Immature natural killer cell (primary cell): Measurements from ENCODE around the gene SLC16A7. TPM values are rescaled to one million over a fixed set of nuclear protein-coding genes. Genes with fewer than 3 reads are reported as not detected.
"Not testable (repeated sequence)": the region's sequence is repeated elsewhere in the genome, so short reads cannot be mapped to it uniquely, and the experiment has no call there.

Source experiments
- DNase-seq, 3 donors: peaks; one replicate each; pipeline ENCODE4 v3.0.0; 2022; ENCODE audit warnings: mixed read lengths in 1 of 3
- H3K27ac Mint-ChIP-seq, 6 donors: one replicate each; pipeline ENCODE4 v1.8.0; 2020; ENCODE audit warnings: mixed read lengths in 6 of 6, mild to moderate bottlenecking in 5 of 6, inconsistent platforms in 4 of 6, moderate library complexity in 3 of 6
- H3K27me3 Mint-ChIP-seq, 3 donors: one replicate each; pipeline ENCODE4 v1.8.0; 2020 to 2021; ENCODE audit warnings: low read depth in 3 of 3, mild to moderate bottlenecking in 3 of 3, mixed read lengths in 3 of 3, moderate library complexity in 3 of 3, inconsistent platforms in 1 of 3
- H3K36me3 Mint-ChIP-seq, 3 donors: one replicate each; pipeline ENCODE4 v1.8.0; 2020; ENCODE audit warnings: mixed read lengths in 3 of 3, inconsistent platforms in 2 of 3, mild to moderate bottlenecking in 2 of 3
- H3K4me1 Mint-ChIP-seq, 2 donors: one replicate each; pipeline ENCODE4 v1.8.0; 2020; ENCODE audit warnings: inconsistent platforms in 2 of 2, mild to moderate bottlenecking in 2 of 2, mixed read lengths in 2 of 2, moderate library complexity in 1 of 2
- H3K4me3 Mint-ChIP-seq, 5 donors: one replicate each; pipeline ENCODE4 v1.8.0; 2020; ENCODE audit warnings: mild to moderate bottlenecking in 5 of 5, mixed read lengths in 5 of 5, inconsistent platforms in 3 of 5, moderate library complexity in 3 of 5
- H3K9me3 Mint-ChIP-seq, 6 donors: one replicate each; pipeline ENCODE4 v1.8.0; 2020; ENCODE audit warnings: mild to moderate bottlenecking in 6 of 6, mixed read lengths in 6 of 6, inconsistent platforms in 4 of 6, moderate library complexity in 3 of 6
- polyA plus RNA-seq, 3 donors: library from polyadenylated mRNA; unstranded; fragments of 300-500 nt; fragmentation: Illumina TruSeq; gene quantifications; one replicate each; pipeline ENCODE4 v1.2.3, GENCODE V29; 2021

SLC16A7 gene
- polyA plus RNA-seq, 3 donors from 2014 or later = 16.1 to 24.3 (median 18.3) TPM

DNA sequence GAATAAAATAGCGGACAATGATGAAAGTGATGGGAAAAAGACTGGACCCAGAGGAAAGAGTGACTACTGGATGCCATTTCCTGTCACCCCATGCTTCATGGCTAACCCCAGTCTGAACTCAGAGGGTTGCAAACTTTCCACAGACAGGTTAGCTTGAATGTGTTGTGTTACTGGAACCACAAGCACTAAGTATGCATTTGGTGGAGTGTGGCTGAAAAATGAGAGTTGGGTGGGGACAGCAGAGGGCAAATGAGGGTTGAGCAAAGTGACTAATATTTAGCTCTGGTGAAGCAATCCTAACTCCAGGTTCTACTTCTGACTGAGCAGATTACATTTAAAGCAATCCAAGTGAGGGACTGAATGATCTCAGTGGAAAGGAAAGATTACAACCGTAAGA is 1.6 kb downstream of the SLC16A7 start:
- H3K27ac Mint-ChIP-seq = peak overlapping the region; percentile 98 to 100 (median 99)
- H3K4me1 Mint-ChIP-seq = peaks cover 39 to 68% of the 10 kb centered on the region in 2 donors
- peak; percentile 77 to 83 (median 81) for DNase-seq
- peaks cover 0 to 4% (median 0%) of the 10 kb centered on the region in 3 donors for H3K36me3 Mint-ChIP-seq
- no peaks in the 10 kb centered on the region for H3K9me3 Mint-ChIP-seq
- peak overlapping the region; percentile 90 to 96 (median 92) for H3K4me3 Mint-ChIP-seq
- peaks cover 15 to 25% (median 21%) of the 10 kb centered on the region in 3 donors for H3K27me3 Mint-ChIP-seq

- no peak for DNase-seq
- no peak overlapping the region for H3K4me3 Mint-ChIP-seq
- H3K9me3 Mint-ChIP-seq = no peaks in the 10 kb centered on the region
- H3K4me1 Mint-ChIP-seq = peaks cover 47 to 84% of the 10 kb centered on the region in 2 donors
- H3K36me3 Mint-ChIP-seq = peaks cover 0 to 12% (median 3%) of the 10 kb centered on the region in 3 donors
- peaks cover 15 to 22% (median 21%) of the 10 kb centered on the region in 3 donors for H3K27me3 Mint-ChIP-seq
- peak overlapping the region in 1 of 6 donors; percentile 99 for H3K27ac Mint-ChIP-seq
These were observed 4.3 kb downstream of the SLC16A7 start for GRCh38 chr12:59600171-59600570.

DNA sequence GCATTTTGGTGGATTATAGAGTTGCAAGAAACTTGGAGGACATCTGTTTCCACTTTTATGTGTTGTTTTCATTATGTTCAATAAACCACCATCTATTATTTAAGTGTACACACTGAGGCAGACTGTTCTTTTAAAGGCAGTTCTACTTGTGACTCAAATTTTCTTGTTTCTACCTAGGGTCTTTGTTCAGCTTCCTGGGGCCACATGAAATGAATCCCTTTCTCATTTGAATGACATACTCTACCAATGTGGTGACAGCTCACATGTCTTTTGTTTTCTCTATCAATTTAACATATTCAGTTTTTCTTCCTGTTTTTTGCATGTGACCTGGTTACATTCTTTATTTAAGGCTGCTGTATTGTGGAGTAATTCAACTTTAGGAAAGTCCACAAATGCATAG is 7.9 kb downstream of the SLC16A7 start:
- Mint-ChIP-seq H3K9me3 (no peaks in the 10 kb centered on the region), H3K36me3 (peaks cover 0 to 12% (median 3%) of the 10 kb centered on the region in 3 donors), H3K4me3 (no peak overlapping the region), H3K27ac (no peak overlapping the region), H3K4me1 (peaks cover 24 to 76% of the 10 kb centered on the region in 2 donors), H3K27me3 (no peaks in the 10 kb centered on the region)
- DNase-seq = no peak

DNA sequence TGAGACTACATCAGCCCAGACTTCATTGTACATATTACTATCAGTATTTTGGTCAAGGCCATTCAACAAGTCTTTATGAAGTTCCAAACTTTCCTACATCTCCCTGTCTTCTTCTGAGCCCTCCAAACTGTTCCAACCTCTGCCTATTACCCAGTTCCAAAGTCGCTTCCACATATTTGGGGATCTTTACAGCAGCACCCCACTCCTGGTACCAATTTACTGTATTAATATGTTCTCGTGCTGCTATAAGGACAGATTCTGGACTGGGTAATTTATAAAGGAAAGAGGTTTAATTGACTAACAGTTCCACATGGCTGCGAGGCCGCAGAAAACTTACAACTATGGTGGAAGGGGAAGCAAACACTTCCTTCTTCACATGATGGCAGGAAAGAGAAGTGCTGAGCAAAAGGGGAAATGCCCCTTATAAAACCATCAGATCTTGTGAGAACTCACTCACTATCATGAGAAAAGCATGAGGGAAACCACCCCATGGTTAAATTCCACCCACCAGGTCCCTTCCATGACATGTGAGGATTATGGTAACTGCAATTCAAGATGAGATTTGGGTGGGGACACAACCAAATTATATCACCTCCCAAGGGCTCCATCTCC is 17.1 kb downstream of the SLC16A7 start:
- not testable (repeated sequence) for H3K27ac Mint-ChIP-seq, H3K27me3 Mint-ChIP-seq, DNase-seq, H3K4me3 Mint-ChIP-seq
- peaks cover 6 to 22% of the 10 kb centered on the region in 2 donors for H3K4me1 Mint-ChIP-seq
- H3K9me3 Mint-ChIP-seq = peaks cover 4 to 16% (median 9%) of the 10 kb centered on the region in 6 donors
- peaks cover 20 to 48% (median 36%) of the 10 kb centered on the region in 3 donors for H3K36me3 Mint-ChIP-seq

DNA sequence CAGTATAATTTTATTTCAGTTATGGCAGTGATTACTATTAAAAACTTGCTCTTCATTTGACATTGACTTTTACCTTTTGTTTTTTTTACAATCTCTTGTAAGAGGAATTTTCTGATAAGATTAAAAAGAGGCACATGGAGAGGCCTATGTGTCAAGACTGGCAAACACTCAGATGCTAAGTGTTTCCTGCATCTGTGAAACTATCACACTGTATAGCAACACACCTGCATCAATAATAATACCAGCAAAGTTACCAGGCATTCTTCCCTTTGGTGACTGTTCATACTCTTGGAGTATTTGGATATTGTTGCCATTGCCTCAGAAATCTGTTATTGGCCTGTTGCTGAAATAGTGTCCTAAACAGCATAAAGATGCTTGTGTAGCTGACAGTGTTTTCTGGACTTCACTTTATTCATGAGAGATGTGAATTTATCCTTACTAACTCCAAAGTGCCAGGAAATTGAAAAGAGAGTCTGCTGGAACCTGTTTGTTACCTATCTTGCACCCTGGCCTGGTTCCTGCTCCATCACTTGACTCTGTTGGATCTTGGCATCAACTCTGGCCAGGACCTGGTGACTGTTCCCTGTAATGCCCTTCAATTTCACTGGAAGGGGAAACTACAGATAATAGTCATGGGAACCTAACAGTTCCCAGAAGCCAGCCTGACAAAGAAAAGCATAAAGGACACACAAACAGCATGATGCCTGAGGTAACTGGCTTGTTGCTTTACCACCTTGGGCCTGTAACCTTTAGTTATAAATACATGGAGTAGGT is 19.8 kb downstream of the SLC16A7 start:
- Mint-ChIP-seq H3K36me3 (peaks cover 18 to 33% (median 25%) of the 10 kb centered on the region in 3 donors), H3K9me3 (peaks cover 4 to 15% (median 9%) of the 10 kb centered on the region in 6 donors), H3K27me3 (no peaks in the 10 kb centered on the region), H3K27ac (peak overlapping the region in 5 of 6 donors; percentile 2 to 64 (median 52)), H3K4me3 (no peak overlapping the region), H3K4me1 (peaks cover 21 to 41% of the 10 kb centered on the region in 2 donors)
- DNase-seq = no peak

- no peak for DNase-seq
- no peaks in the 10 kb centered on the region for H3K9me3 Mint-ChIP-seq
- H3K4me3 Mint-ChIP-seq = no peak overlapping the region
- no peaks in the 10 kb centered on the region for H3K27me3 Mint-ChIP-seq
- H3K4me1 Mint-ChIP-seq = peaks cover 33 to 73% of the 10 kb centered on the region in 2 donors
- H3K36me3 Mint-ChIP-seq = peaks cover 0 to 3% (median 0%) of the 10 kb centered on the region in 3 donors
- H3K27ac Mint-ChIP-seq = peak overlapping the region in 2 of 6 donors; percentile 27 to 43
These were observed 23.8 kb downstream of the SLC16A7 start for GRCh38 chr12:59619461-59620240.

DNA sequence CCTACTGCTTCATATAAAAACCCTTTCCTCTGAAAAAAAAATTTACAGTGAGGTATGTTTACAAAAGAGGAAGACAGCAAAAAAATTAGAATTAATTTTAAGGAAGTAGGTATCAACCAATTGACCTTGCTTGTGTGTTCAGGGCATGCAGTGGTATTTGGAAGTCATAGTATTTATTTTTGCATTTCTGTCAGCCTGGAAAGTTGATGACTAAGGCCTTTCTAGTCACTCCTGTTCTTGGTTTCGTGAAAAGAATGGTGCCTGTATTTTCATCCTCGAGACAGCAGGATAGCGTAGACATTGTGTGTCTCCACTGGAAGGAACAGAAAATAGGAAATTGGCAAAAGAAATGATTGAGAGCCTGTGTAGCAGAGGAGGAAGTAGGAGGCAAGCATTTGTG is 24.5 kb downstream of the SLC16A7 start:
- H3K27ac Mint-ChIP-seq = peak overlapping the region in 3 of 6 donors; percentile 0 to 43 (median 7)
- H3K4me3 Mint-ChIP-seq = no peak overlapping the region
- H3K9me3 Mint-ChIP-seq = no peaks in the 10 kb centered on the region
- no peaks in the 10 kb centered on the region for H3K27me3 Mint-ChIP-seq
- no peak for DNase-seq
- no peaks in the 10 kb centered on the region for H3K36me3 Mint-ChIP-seq
- H3K4me1 Mint-ChIP-seq = peaks cover 38 to 76% of the 10 kb centered on the region in 2 donors

GRCh38 chr12:59624732-59625460 is 29.1 kb downstream of the SLC16A7 start:
- Mint-ChIP-seq H3K27ac (peak overlapping the region in 2 of 6 donors; percentile 4 to 8), H3K36me3 (peaks cover 0 to 6% (median 3%) of the 10 kb centered on the region in 3 donors), H3K9me3 (no peaks in the 10 kb centered on the region), H3K4me1 (peaks cover 42 to 80% of the 10 kb centered on the region in 2 donors), H3K4me3 (no peak overlapping the region), H3K27me3 (no peaks in the 10 kb centered on the region)
- DNase-seq = no peak

GRCh38 chr12:59626382-59626781 is 30.6 kb downstream of the SLC16A7 start:
- Mint-ChIP-seq H3K4me1 (peaks cover 34 to 79% of the 10 kb centered on the region in 2 donors), H3K4me3 (no peak overlapping the region), H3K36me3 (peaks cover 0 to 8% (median 6%) of the 10 kb centered on the region in 3 donors), H3K27me3 (no peaks in the 10 kb centered on the region), H3K9me3 (no peaks in the 10 kb centered on the region), H3K27ac (no peak overlapping the region)
- no peak for DNase-seq

DNA sequence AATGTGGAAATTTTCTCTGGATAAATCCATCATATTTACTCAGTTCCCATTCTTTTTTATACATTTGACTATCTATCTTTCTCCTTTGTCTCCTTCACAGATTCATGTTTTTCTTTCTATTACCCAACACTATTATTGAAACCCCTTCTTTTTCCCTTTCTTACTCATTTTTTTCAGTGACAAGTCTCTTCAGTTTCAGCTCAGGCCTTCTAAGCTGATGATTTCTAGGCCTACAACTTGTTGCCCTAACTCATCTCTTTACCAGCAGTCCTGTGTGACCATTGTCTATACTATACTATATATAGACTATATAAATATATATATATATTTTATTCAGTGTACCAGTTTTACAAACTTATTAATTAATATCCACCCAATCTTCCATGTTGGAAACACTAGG is 31.8 kb downstream of the SLC16A7 start:
- peaks cover 40 to 81% of the 10 kb centered on the region in 2 donors for H3K4me1 Mint-ChIP-seq
- H3K27me3 Mint-ChIP-seq = no peaks in the 10 kb centered on the region
- peaks cover 0 to 8% (median 6%) of the 10 kb centered on the region in 3 donors for H3K36me3 Mint-ChIP-seq
- no peaks in the 10 kb centered on the region for H3K9me3 Mint-ChIP-seq
- no peak overlapping the region for H3K27ac Mint-ChIP-seq
- no peak for DNase-seq
- no peak overlapping the region for H3K4me3 Mint-ChIP-seq

DNA sequence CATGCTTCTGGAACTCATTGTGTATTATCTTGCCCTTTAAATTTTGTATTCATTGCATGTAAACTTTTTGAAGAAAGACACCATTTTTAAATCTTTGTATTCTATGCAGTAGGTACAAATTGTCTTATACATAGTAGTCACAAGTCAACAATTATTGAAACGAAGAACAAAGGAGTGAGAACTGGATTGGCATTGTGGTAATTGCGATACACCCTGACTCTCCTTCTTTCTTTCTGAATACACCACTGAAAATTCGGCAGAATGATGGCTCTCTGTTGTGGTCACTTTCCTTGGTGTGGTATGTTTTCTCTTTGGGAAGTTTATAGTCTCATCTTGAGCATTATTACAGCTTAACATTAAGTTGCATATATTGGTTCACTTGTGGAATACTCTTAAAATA is 34.1 kb downstream of the SLC16A7 start:
- H3K27me3 Mint-ChIP-seq = no peaks in the 10 kb centered on the region
- no peaks in the 10 kb centered on the region for H3K9me3 Mint-ChIP-seq
- DNase-seq = no peak
- no peak overlapping the region for H3K4me3 Mint-ChIP-seq
- H3K27ac Mint-ChIP-seq = no peak overlapping the region
- peaks cover 0 to 8% (median 6%) of the 10 kb centered on the region in 3 donors for H3K36me3 Mint-ChIP-seq
- H3K4me1 Mint-ChIP-seq = peaks cover 37 to 87% of the 10 kb centered on the region in 2 donors

GRCh38 chr12:59632408-59632807 is 36.6 kb downstream of the SLC16A7 start:
- no peak for DNase-seq
- H3K27ac Mint-ChIP-seq = peak overlapping the region in 1 of 6 donors; percentile 53
- H3K36me3 Mint-ChIP-seq = peaks cover 0 to 8% (median 6%) of the 10 kb centered on the region in 3 donors
- H3K4me1 Mint-ChIP-seq = peaks cover 39 to 83% of the 10 kb centered on the region in 2 donors
- no peak overlapping the region for H3K4me3 Mint-ChIP-seq
- no peaks in the 10 kb centered on the region for H3K27me3 Mint-ChIP-seq
- H3K9me3 Mint-ChIP-seq = no peaks in the 10 kb centered on the region

- H3K4me1 Mint-ChIP-seq = peaks cover 43 to 84% of the 10 kb centered on the region in 2 donors
- H3K36me3 Mint-ChIP-seq = peaks cover 0 to 6% (median 5%) of the 10 kb centered on the region in 3 donors
- no peaks in the 10 kb centered on the region for H3K27me3 Mint-ChIP-seq
These were observed 38.4 kb downstream of the SLC16A7 start for GRCh38 chr12:59634254-59634653.

More at GRCh38 chr12:59634254-59634653, 38.4 kb downstream of the SLC16A7 start:
- DNase-seq = no peak
- Mint-ChIP-seq H3K9me3 (no peaks in the 10 kb centered on the region), H3K4me3 (no peak overlapping the region), H3K27ac (peak overlapping the region in 1 of 6 donors; percentile 36)
